HepG2 (cell line): Measurements from ENCODE around the gene TRA2B. TPM values are rescaled to one million over a fixed set of nuclear protein-coding genes. Genes with fewer than 3 reads are reported as not detected.

Experiments
- AKNA ChIP-seq: sonication (generic); formaldehyde crosslinking; IDR thresholded peaks from 2 replicates; pipeline ENCODE4 v1.4.0; 2020; ENCODE audit warnings: missing genetic modification reagents, borderline replicate concordance
- ATF6 ChIP-seq: sonication (generic); formaldehyde crosslinking; conservative IDR thresholded peaks from 2 replicates; pipeline ENCODE4 v1.4.0; 2020; ENCODE audit warnings: missing genetic modification reagents
- CBX1 ChIP-seq: IDR thresholded peaks from one replicate; pipeline ENCODE4 v1.6.1; 2016; ENCODE audit warnings: antibody characterized with exemption, low read depth
- HOXA7 ChIP-seq: sonication (generic); formaldehyde crosslinking; IDR thresholded peaks from 2 replicates; pipeline ENCODE4 v1.8.1; 2022; ENCODE audit warnings: mild to moderate bottlenecking, missing genetic modification reagents, moderate library complexity
- KLF11 ChIP-seq: IDR thresholded peaks from 2 replicates; pipeline ENCODE4 v1.6.1; 2016; ENCODE audit warnings: missing compliant biosample characterization
- MIER2 ChIP-seq: IDR thresholded peaks from 2 replicates; pipeline ENCODE4 v1.6.1; 2016; ENCODE audit warnings: missing biosample characterization, missing genetic modification reagents
- MXI1 ChIP-seq: IDR thresholded peaks from 3 replicates; pipeline ENCODE4 v1.6.1; 2012; ENCODE audit warnings: low read depth, low read length, inconsistent platforms, borderline replicate concordance
- NFYC ChIP-seq: IDR thresholded peaks from 2 replicates; pipeline ENCODE4 v1.6.1; 2016; ENCODE audit warnings: missing genetic modification reagents, missing compliant biosample characterization
- NR2F6 ChIP-seq, 2 experiments: IDR thresholded peaks; 2 replicates each; pipeline ENCODE4 v1.6.1; 2016; ENCODE audit warnings: antibody characterized with exemption in 1 of 2, mild to moderate bottlenecking in 1 of 2
- SSRP1 ChIP-seq: IDR thresholded peaks from 2 replicates; pipeline ENCODE4 v1.6.1; 2016; ENCODE audit warnings: control low read depth
- TBX2 ChIP-seq: sonication (generic); formaldehyde crosslinking; IDR thresholded peaks from 2 replicates; pipeline ENCODE4 v1.5.0; 2020; ENCODE audit warnings: missing genetic modification reagents, mild to moderate bottlenecking, borderline replicate concordance
- ZBTB7A ChIP-seq: sonication (generic); formaldehyde crosslinking; IDR thresholded peaks from 2 replicates; pipeline ENCODE4 v1.8.0; 2022; ENCODE audit warnings: mild to moderate bottlenecking, missing genetic modification reagents
- ZNF264 ChIP-seq: sonication (generic); formaldehyde crosslinking; IDR thresholded peaks from 2 replicates; pipeline ENCODE4 v1.4.0; 2020; ENCODE audit warnings: missing genetic modification reagents
- ZNF383 ChIP-seq: sonication (generic); formaldehyde crosslinking; IDR thresholded peaks from 2 replicates; pipeline ENCODE4 v1.4.0; 2020; ENCODE audit warnings: missing genetic modification reagents, mild to moderate bottlenecking, borderline replicate concordance
- ZNF446 ChIP-seq: sonication (generic); formaldehyde crosslinking; IDR thresholded peaks from 2 replicates; pipeline ENCODE4 v1.5.0; 2020; ENCODE audit warnings: mild to moderate bottlenecking, missing genetic modification reagents
- ZNF567 ChIP-seq: sonication (generic); formaldehyde crosslinking; IDR thresholded peaks from 2 replicates; pipeline ENCODE4 v1.8.1; 2023; ENCODE audit warnings: mild to moderate bottlenecking, missing genetic modification reagents, borderline replicate concordance
- ZSCAN12 ChIP-seq: sonication (generic); formaldehyde crosslinking; IDR thresholded peaks from 2 replicates; pipeline ENCODE4 v1.9.0; 2021; ENCODE audit warnings: mild to moderate bottlenecking, missing genetic modification reagents
- ZUFSP ChIP-seq: sonication (generic); formaldehyde crosslinking; IDR thresholded peaks from 2 replicates; pipeline ENCODE4 v1.9.0; 2021; ENCODE audit warnings: missing genetic modification reagents, mild to moderate bottlenecking, borderline replicate concordance
- polyA plus RNA-seq, 8 experiments: library from polyadenylated mRNA; depleted of rRNA in 3 of 8; stranded (reverse) in 7 of 8; unstranded in 1 of 8; fragments of >200 nt; fragmentation: Illumina TruSeq in 4 of 8; extraction: Trizol in 4 of 8; gene quantifications; 2 replicates each; pipeline versions ENCODE4 v1.2.1 to v1.2.3, GENCODE V29; 2011 to 2016; ENCODE audit warnings: low read depth in 4 of 8, missing spikeins in 1 of 8, mixed read lengths in 1 of 8; ENCODE audit not compliant: insufficient read depth in 1 of 8
- total RNA-seq, 5 experiments: library from RNA; depleted of rRNA; stranded (reverse); fragments of >200 nt; fragmentation: Illumina TruSeq; extraction: Trizol; gene quantifications; 2 replicates each; pipeline ENCODE4 v1.2.3, GENCODE V29; 2016; ENCODE audit warnings: low read depth in 1 of 5

The TRA2B gene
- total and polyA plus RNA-seq, 2 of the 13 experiments (the other 11 are each of a cell fraction or from before 2014, with no cell fraction given), result 105 to 241 TPM

- TF ChIP-seq ZNF567 (CRISPR knock-in tag) (no peak), AKNA (CRISPR knock-in tag) (no peak), ZNF446 (CRISPR knock-in tag) (no peak), ZUFSP (CRISPR knock-in tag) (no peak), NR2F6 (IDR thresholded peaks at IDR 0.05) (0 out of 2 replicates have a peak, but pooled peaks have one; percentile 19), NR2F6 (CRISPR knock-in tag; IDR thresholded peaks at IDR 0.05) (peak; percentile 32; the same call in 1 of the 2 replicates), KLF11 (CRISPR knock-in tag) (no peak), MXI1 (no peak), CBX1 (no peak), SSRP1 (CRISPR knock-in tag) (no peak), MIER2 (CRISPR knock-in tag) (no peak), ZNF383 (CRISPR knock-in tag) (no peak), TBX2 (no peak), HOXA7 (CRISPR knock-in tag) (no peak), NFYC (CRISPR knock-in tag) (no peak), ATF6 (CRISPR knock-in tag) (no peak), ZNF264 (CRISPR knock-in tag) (no peak), ZSCAN12 (no peak), ZBTB7A (CRISPR knock-in tag) (no peak)
Measured at GRCh38 chr3:185983495-185984141, 45.8 kb upstream of the TRA2B start (continued).
